Measurements from ENCODE around the gene WDHD1. TPM values are rescaled to one million over a fixed set of nuclear protein-coding genes. Genes with fewer than 3 reads are reported as not detected.

The WDHD1 gene
- total and polyA plus RNA-seq, 9 donors: 1.2 to 4.2 (median 2.5) TPM

DNA sequence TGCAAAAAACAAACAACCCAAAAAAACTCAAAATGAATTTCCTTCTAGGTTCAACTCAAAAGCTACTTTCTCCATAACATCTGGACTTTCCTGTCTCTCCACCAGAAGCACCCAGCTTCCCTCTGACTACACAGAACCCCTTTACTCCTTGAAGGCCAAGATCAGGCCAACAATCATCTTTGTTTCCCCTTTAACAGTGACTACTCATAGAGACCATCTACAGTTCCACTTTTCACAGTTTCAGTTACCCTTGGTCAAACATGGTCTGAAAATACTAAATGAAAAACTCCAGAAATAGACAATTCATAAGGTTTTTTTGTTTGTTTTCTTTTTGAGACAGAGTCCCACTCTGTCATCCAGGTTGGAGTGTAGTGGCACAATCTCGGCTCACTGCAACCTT lies 136.1 kb downstream of the WDHD1 start:
- 94 to 96% (median 96%) methylated on average over 1 of the region's 1 CpG for whole genome bisulfite sequencing, 3 donors
- DNase-seq: no peak
- H3K4me3 ChIP-seq: no peak overlapping the region
- no peaks in the 10 kb centered on the region for H3K4me1 ChIP-seq (ENCODE audit: insufficient read depth)
- H3K36me3 ChIP-seq: no peaks in the 10 kb centered on the region
- H3K9me3 ChIP-seq: no peaks in the 10 kb centered on the region
- no peaks in the 10 kb centered on the region for H3K27me3 ChIP-seq
- intact Hi-C loops (cut with DNase I): no loop called here
- TF ChIP-seq, protein P1, sequence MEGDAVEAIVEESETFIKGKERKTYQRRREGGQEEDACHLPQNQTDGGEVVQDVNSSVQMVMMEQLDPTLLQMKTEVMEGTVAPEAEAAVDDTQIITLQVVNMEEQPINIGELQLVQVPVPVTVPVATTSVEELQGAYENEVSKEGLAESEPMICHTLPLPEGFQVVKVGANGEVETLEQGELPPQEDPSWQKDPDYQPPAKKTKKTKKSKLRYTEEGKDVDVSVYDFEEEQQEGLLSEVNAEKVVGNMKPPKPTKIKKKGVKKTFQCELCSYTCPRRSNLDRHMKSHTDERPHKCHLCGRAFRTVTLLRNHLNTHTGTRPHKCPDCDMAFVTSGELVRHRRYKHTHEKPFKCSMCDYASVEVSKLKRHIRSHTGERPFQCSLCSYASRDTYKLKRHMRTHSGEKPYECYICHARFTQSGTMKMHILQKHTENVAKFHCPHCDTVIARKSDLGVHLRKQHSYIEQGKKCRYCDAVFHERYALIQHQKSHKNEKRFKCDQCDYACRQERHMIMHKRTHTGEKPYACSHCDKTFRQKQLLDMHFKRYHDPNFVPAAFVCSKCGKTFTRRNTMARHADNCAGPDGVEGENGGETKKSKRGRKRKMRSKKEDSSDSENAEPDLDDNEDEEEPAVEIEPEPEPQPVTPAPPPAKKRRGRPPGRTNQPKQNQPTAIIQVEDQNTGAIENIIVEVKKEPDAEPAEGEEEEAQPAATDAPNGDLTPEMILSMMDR (IDR thresholded peaks at IDR 0.05): no peak
- no peak overlapping the region for H3K27ac ChIP-seq

DNA sequence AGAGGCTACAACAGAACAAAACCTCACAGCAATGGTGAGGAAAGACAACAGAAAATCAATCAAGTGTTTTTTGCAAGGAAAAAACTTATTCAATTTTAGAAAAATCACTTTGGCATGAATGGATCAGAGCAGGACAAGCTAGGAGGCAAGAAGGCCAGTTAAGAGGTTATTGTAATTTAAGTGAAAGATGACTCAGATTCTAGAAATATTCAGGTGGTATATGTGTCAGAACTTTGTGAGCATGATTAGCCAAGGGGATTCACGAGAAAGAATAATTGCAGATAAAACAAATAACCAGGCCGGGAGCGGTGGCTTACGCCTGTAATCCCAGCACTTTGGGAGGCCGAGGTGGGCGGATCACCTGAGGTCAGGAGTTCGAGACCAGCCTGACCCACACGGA lies 137.0 kb downstream of the WDHD1 start:
- H3K36me3 ChIP-seq: no peaks in the 10 kb centered on the region
- 89 to 94% (median 91%) methylated on average over 8 of the region's 8 CpGs for WGBS, 3 donors
- H3K4me3 ChIP-seq: no peak overlapping the region
- H3K4me1 ChIP-seq (ENCODE audit: insufficient read depth): no peaks in the 10 kb centered on the region
- no peak for TF ChIP-seq EP300 (IDR thresholded peaks at IDR 0.05)
- H3K27ac ChIP-seq: no peak overlapping the region
- no peaks in the 10 kb centered on the region for H3K27me3 ChIP-seq
- intact Hi-C loops (cut with DNase I): no loop called here
- DNase-seq: no peak
- no peaks in the 10 kb centered on the region for H3K9me3 ChIP-seq

Other genes starting within 250 kb of the WDHD1 start
- gene GCH1, start 124.3 kb downstream of the WDHD1 start, total RNA-seq: 10 to 100 TPM in 1 of 7 donors, 1 to 10 TPM in 5, under 1 TPM in 1; 0.71 to 13.2 (median 2.6) TPM
- 1 to 10 TPM; 2.0 to 3.6 TPM for gene GCH1, start 124.3 kb downstream of the WDHD1 start, polyA plus RNA-seq
- gene SOCS4, start 137 bp upstream of the WDHD1 start, total RNA-seq: 10 to 100 TPM in 6 of 7 donors, 1 to 10 TPM in 1; 6.4 to 31.1 (median 17.4) TPM
- gene SOCS4, start 137 bp upstream of the WDHD1 start, polyA plus RNA-seq: 1 to 10 TPM; 3.5 to 6.9 TPM
- 100 to 1,000 TPM in 2 of 7 donors, 10 to 100 TPM in 5; 35.6 to 130 (median 81.9) TPM for gene MAPK1IP1L, start 24.5 kb upstream of the WDHD1 start, total RNA-seq
- gene MAPK1IP1L, start 24.5 kb upstream of the WDHD1 start, polyA plus RNA-seq: 10 to 100 TPM; 38.1 to 59.8 TPM
- gene LGALS3, start 102.2 kb upstream of the WDHD1 start, total RNA-seq: 100 to 1,000 TPM; 227 to 387 (median 259) TPM
- 100 to 1,000 TPM; 228 to 516 TPM for gene LGALS3, start 102.2 kb upstream of the WDHD1 start, polyA plus RNA-seq
- gene DLGAP5, start 164.5 kb upstream of the WDHD1 start, total RNA-seq: under 1 TPM in 3 of 7 donors, not detected in 4; 0.43 to 0.69 (median 0.46) TPM
- gene DLGAP5, start 164.5 kb upstream of the WDHD1 start, polyA plus RNA-seq: under 1 TPM; 0.47 to 0.65 TPM
- 10 to 100 TPM; 18.1 to 29.8 (median 24.3) TPM for gene FBXO34, start 244.3 kb upstream of the WDHD1 start, total RNA-seq
- 10 to 100 TPM; 11.4 to 17.6 TPM for gene FBXO34, start 244.3 kb upstream of the WDHD1 start, polyA plus RNA-seq

Measured in ovary (tissue), 9 donors.